Left forelimb (tissue), 1 donor: Measurements from ENCODE around the gene BMPER.

Experiments
- DNase-seq: peaks from one replicate; pipeline ENCODE4 v3.0.0-alpha.2; 2018; ENCODE audit warnings: low spot score

Gene BMPER

DNA sequence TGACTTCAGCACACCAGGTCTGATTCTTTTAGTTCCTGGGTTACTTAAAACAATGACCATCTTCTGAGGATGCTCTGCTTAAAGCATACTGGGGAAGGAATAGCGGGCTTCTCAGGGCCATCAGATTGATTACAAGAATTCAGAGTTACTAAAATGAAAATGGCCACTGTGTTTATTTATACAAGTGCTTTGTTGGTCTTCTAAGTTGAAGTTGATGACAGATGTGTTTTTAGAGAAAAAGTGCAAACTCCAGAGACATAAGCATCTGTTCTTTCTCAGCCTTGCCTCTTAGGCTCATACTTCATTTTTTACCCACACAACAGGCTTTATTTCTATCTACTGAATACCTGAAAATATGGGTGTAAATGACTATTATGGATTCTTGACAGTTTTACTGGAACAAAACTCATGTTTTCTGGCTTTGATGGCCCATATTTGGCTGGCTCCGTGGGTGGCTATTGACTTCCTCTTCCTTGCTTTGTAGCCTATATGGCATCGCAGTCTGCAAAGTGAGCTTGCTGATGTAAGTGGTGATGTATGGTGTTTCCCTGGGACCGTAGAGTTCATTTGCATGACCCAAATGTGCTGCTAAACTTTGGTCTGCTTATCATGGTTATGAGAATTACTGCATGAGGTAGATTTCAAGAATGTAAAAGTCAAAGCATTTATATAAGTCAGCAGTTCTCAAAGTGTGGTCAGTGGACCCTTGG, 121.3 kb downstream of the BMPER start:
- DNase-seq, result no peak

DNA sequence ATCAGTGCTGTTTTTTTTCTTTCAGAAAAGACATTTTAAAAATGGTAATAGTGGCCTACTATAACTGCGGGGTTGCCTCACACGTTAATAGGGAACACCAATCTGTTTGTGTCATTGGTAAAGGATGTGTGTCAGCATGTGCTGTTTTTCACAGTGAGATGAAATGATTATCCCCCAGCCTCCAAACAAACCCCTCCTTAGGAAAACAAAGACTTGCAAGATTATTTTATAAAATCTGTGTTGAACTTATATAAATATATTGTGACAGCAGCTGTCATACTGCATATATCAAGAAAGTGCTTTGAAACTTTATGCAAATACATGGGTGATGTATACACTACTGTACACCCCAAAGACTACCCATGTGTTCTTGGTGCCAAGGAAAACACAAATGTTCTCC, 125.8 kb downstream of the BMPER start:
- DNase-seq, result no peak

DNA sequence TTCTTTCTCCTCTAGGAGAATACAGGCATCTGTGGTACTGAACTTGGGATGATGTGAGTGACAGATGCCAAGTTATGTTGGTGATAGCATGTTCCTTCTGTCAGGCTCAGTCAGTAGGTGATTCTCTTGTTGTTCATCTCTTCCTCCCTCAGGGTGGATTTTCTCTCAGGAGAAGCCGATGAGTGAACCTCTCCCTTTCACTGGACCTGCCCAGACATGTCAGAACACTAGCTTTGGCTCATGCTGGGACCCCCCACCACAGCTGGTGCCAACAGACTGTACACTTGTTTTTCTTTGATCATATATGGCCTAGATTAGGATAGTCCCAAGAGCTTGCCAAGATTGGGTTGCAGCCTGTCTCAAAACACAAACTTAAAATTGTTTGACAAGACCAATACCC, 129.4 kb downstream of the BMPER start:
- DNase-seq, result no peak

DNA sequence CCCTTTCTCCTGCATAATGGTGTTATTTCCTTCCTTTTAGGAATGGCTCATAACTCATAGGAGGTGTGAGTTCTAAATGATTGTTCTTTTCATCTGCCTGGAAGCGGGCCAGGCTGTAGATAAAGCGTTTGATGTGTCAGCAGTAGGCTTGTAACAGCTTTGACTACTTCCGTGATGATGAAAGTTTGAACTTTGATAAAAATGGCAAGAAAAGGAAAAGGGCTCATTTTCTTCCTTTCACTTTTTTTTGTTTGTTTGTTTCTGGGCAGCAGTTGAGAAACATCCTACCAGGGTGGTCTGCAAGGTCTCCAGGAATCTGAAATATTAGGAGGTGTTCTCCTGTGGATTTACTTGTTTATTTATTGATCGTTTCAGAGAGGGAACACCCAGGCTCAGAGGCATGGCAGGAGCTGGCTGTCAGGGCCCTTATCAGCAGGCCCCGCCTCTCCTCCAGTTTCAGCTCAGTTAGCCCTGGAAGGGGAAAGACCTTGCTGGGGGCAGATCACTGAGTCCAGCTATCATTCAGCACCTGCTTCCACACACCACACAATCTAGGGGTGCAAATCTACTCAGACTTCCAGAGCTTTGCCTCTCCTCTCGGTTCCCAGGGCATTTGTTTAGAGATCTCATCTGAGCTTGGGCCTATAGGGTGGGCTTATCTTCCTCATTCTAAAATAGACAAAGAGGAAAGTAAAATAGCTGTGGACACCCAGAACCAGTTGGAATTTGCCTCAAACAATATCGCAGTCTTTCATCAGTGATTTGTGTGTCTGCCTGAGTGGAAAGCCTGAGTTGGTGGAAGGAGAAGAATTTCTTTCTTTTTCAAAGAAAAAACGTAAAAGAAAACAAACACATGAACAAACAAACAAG, 130.9 kb downstream of the BMPER start:
- no peak for DNase-seq

DNA sequence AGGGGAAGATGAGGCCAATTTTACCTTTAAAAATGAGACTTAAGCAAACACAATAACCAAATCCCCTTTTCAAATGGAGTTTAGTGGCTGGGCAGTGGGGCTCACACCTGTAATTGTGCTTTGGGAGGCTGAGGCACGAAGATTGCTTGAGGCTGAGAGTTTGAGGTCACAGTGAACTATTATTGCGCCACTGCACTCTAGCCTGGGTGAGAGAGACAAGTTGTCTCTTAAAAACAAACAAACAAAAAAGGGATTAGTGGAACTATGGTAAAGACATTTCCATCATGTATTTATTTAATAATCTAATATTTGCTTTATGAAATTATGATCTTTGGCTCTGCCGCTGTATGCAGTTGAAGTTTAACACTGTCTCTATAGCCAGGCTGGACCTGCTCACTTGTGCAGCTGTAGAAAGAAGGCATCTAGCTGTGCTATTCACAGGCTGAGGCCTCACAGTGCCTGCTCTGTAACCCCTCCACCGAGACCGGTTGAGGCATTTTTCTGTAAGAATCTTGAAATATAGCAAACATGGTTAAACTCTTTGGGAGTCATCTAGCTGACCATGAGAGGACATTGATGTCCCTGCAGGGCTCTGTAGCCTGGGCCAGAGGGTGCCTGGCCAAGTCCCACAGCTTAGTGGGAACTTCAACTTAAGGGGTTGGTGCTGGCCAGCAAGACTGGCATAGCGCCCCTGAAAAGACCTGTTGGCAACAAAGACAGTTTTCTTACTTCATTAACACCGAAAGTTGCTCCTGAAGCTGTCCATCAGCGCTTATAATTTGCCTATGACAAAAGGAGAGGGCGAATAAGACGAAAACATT, 131.8 kb downstream of the BMPER start:
- no peak for DNase-seq

DNA sequence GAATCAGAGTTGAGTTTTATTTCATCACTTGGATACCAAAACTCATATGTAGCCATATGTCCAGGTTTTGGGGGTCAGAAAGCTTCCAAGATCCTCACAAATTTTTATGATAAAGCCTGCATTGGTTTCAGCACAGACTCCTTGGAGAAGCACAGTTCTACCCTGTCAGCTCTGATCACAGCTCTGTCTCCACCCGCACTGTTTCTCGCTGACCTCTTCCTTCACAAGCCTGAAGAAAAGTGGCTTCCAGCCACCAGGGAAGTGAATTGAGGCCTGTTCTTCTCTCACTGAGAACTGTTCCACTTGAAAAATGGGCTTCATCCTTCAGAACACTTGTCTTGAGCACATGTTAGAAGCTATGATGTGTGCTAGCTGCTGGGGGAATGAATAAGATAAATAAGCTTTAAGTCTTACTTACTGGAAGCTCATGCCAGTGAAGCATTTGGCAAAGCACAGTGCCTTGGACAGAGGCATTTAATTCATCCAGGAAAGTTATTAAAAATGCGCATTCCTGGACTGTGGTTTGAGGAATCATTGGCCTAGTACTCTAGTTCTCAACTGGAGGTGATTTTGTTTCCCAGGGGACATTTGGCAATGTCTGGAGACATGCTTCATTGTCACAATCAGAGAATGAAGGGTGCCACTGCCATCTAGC, 133.6 kb downstream of the BMPER start:
- DNase-seq, result no peak

DNA sequence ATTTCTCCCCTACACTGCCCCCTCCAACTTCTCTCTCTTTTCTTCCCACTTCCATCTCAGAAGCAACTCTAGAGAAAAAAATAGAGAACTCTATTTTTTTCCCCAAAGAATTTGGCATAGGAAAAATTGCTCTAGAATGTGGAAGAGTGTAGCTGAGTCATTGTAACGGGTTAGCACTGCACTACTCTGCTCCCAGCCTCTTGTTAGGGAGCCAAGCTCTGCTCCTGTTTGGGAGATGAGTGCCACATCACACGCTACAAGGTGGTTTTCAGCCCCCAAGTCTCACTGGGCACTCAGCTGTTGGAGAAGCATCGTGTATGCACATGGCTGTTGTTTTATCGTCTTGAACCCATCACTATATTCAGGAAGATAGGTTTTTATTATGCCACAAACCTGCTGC, 136.4 kb downstream of the BMPER start:
- DNase-seq, result no peak

DNA sequence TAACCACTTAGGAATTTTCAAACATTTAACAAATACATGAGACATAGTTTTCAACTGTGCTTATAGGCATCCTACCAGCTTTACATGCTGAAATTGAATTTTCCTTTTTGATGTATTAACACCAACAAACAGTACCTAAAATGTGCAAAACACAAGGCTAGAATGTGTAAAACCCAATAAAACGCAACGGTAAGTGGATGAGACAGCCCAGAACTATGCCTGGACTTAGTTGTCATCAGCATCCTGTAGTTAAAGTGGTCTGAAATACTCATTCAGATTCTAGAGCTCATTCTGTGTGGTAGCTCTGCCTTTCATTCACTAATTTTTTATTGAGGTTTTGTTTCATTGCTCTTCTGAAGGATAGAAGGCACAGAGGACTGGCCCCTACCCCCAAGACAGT, 137.1 kb downstream of the BMPER start:
- DNase-seq, result no peak

DNA sequence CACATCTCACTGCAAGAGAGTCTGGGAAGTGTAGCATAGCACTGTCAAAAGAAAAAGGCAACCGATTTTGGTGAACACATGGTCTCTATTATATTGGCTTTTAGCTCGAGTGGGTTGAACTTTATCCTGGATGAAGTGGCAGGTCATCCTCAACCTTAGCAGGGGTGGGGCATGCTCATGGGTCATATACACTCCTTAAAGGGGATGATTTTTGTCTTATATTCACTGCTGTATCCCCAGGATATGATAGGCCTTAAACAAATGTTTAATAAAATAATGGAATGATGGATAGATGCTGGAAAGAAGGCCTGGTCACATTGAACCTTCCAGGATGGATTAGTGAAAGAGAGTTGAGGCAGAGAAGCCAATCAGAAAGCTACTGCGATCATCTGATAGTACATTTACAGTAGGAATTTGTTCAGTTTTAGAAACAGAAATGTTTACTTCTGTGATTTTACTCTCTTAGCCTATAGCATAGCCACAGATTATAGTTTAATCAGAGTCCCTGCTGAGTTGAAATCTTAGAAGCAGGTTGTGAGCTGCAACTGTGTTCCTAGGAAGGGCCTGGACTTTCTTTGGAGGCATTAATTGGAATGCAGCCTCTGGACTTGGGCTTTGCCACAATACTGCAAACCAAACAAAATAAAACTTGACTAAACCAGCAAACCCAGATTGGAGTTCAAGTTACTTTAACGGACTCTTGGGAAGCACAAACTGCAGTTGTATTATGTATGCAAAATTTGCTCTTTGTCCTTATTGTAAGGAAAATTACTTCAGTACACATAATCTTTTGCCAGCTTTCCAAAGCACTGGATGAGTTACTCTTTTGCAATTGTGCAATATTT, 138.3 kb downstream of the BMPER start:
- no peak for DNase-seq

DNA sequence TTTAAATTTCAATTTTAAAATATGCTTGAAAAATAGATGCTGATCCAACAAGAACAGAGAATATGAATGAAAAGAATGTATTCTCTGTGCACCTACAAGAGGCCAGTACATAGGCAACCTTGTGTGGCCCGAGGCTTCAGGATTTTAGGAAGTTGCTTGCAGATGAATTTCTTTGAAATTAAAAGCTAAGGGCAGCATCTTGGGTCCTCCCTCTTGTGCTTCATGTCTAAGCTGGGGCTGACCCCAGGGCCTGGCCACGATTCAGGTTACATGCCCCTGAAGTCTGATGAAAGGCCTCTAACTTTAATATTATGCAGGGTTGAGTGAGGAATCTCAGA, 138.9 kb downstream of the BMPER start:
- DNase-seq, result no peak

DNA sequence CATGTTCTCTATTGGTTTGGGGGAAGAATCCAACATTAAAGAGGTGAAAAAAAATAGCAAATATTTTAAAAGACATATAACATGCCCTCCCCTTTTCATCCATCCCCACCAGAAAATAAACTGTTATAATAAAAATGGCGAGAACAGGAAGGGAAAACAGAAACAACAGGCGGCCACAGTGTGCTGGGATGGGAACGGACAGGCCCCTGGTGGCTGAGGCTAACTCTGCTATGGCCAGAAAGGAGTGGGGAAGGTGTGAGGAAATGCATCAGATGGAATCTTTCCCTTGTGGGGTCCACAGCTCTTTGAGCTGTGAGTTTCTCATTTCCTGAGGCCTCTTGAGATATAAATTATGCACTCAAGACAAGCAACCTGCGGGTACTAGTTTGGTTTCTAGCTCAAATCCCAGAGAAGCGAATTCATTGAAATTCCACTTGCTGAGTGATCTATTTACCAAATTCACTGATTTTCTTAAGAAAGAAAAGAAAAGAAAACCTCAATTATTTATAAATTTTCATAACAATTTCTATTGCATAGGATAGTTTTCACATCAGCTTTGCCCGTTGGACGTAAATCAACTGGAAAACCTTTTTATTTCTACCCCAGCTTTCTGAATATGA, 139.5 kb downstream of the BMPER start:
- no peak for DNase-seq

DNA sequence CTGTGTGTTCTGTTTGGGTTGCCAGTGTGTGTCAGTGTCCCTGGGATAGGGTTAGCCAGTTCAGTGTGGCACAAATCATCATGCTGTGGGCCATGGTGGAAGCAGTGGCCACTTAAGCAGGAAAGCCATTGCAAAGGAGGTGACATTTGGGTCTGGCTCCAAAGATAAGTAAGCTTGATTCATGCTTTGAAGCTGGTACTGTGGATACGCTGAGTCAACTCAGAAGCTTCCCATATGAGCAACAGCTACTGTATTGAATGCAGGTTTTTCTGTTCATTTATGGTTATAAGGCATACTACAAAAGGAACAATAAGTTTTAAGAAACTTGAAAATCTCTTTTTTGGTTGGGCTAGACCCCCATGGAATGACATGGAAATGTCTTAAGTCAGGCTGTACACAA, 143.1 kb downstream of the BMPER start:
- DNase-seq, result no peak

DNA sequence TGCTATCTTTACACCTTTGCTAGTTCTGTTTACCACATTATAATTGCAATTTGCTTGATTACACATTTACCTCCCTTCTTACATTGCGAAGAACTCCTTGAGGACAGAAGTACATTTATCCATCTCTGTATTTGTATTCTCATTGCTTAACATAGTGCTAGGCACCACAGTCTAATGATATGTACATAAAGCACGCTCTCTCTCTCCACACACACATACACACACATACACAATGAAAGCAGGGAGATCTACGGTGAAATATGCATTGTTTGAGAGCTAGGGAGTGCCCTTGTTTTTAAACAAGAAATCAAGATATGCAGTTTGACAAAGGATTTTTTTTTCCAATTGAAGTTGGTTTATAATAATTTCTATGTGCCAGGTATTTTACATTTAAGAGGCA, 148.7 kb downstream of the BMPER start:
- DNase-seq, result no peak

DNA sequence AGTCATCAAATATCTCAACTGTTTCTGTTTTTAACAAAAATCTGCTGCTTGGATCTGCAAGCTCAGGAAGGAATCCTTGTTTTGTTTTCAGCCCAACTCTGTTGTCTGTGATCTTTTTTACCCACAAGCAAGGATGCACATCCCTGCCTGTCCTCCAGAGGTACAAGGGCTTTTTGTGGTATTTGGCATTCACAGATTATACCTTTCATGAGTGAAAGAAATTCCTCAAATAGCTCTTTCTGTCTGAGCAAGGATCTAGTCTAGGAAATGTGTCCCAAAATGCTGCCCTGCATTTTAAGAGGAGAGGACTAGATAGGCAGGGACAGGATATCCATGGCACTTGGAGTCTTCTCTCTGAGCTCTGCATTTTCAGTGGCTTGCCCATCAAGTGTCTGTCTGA, 151.8 kb downstream of the BMPER start:
- DNase-seq, result no peak

DNA sequence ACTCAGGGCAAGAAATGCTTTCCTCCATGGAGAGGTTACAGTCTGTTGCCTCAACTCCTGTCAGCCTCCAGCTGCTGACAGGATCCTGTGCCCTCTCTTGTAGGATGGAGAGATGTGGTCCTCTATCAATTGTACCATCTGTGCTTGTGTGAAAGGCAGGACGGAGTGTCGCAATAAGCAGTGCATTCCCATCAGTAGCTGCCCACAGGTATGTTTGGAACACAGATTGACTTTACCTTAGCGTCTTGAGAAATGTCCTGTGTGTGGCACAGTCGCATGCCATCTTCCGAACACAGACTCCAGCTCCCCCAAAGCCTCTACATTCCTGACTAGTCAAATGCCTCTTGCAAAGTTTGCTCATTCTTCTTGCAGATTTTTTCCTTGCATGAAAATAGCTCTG, 152.6 kb downstream of the BMPER start:
- DNase-seq, result no peak

DNA sequence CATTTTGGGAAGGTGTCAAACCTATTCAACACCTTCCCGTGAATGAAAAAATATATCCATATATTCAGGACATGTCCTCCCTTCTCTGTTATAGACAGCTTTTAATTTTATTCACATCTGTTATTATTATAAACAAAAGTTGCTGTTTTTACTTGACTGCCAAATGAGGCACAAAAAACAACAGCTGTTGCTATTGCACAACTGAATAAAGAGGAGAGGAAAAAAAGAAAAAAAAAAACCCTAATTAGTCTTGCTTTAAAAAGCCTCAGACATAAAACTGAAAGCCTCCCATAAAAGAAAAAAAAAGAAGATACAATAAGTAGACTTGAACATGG, 153.4 kb downstream of the BMPER start:
- DNase-seq, result no peak

DNA sequence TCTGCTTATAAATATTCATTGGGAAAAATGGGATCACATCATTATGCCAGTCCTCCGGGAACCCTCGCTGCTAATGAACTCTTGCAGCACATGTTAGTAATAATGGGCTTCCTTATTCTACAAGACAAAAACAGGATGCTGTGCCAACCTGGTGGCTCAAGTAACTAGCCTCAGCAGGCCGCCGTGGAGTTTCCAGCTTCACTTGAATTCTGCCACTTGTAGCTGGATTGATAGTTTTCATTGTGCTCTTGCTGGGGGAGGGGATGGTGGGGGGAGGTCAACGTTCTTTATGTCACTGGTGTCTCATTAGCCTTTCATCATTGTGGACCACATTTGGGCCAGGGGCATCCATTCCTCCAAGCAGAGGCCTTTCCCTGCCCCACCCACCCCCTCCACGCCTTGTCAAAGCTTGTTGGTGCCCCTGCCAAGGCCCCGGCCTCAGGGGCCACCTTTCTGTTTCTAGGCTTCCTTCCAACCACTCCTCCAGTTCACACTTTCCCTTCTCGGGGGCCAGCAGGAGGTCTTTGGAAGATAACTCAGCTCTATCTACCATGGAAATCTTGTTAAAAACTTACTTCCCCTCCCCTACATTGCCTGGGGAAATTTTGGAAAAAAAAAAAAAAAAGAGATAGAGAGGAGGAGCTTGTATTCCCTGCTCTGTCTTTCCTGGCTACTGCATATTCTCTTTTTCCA, 153.9 kb downstream of the BMPER start:
- no peak for DNase-seq

DNA sequence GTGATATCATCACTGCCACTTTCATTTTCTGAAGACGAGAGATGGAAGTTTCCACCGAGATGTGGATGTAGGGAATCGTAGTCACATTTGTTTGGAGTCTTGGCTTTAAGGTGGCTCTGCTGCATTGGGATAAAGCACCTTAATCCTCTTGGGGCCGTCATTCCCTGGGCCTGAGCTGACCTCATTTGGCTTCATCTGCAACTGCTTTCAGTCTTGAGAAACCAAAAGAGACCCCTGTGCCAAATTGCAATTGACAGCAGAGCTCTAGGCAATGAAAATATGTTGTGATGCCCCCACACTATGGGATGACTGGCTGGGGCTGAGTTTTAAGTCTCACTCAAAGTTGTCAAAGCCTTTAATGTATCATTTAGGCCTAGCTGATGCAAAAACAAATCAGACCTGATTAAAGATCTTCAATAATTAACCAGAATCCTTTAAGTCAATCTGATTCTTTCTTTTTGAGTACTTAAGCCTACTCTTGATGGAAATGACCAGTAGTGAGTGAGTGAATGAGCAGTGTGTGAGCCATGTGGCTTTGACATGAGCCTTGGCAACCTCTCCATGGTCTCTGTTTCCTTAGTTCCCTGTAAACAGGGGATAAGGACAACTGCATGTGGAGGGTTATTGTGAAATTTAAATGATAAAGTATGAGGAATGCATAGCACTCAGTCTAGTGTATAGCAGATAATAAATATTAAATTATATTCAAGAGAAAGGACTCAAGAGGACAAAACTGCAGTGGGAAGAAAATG, 155.0 kb downstream of the BMPER start:
- DNase-seq, result no peak

DNA sequence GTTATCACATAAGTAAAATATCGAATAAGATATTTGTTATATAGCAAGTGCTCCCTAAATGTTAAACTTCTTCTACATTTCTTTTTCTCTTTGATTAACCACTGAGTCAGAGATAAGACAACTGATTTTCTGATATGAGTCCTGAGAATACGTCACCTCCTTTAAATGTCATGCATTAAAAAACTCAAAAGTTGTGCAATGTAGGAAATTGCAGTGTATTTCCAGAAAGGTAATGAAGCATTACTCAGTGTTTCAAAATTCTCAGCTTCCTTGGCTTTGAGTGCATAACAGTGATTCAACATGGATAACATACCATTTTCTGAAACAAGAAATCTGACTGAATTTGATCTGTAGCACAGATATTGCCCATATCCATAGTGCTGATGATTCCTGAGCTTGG, 155.8 kb downstream of the BMPER start:
- DNase-seq, result no peak

DNA sequence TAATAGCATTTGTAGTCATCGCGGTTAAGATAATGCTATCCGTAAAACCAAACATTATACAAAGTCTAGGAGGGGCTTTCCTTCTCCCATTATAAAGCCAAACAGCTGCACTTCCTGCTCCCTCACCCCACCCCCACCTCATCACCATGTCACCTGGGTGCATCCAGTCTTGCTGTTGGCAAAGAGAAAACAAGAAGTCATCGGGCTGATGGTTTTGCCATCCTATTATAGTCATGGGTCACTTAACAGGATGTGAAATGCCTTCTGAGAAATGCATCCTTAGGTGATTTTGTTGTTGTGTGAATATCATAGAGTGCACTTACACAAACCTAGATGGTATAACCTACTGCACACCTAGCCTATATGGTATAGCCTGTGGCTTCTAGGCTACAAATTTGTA, 157.0 kb downstream of the BMPER start:
- no peak for DNase-seq
